Pons (tissue), 1 donor: Measurements from ENCODE around the gene JAKMIP1.

Source experiments
- DNase-seq: peaks from one replicate; pipeline ENCODE4 v3.0.0-alpha.2; 2016; ENCODE audit warnings: low spot score

JAKMIP1 gene

DNA sequence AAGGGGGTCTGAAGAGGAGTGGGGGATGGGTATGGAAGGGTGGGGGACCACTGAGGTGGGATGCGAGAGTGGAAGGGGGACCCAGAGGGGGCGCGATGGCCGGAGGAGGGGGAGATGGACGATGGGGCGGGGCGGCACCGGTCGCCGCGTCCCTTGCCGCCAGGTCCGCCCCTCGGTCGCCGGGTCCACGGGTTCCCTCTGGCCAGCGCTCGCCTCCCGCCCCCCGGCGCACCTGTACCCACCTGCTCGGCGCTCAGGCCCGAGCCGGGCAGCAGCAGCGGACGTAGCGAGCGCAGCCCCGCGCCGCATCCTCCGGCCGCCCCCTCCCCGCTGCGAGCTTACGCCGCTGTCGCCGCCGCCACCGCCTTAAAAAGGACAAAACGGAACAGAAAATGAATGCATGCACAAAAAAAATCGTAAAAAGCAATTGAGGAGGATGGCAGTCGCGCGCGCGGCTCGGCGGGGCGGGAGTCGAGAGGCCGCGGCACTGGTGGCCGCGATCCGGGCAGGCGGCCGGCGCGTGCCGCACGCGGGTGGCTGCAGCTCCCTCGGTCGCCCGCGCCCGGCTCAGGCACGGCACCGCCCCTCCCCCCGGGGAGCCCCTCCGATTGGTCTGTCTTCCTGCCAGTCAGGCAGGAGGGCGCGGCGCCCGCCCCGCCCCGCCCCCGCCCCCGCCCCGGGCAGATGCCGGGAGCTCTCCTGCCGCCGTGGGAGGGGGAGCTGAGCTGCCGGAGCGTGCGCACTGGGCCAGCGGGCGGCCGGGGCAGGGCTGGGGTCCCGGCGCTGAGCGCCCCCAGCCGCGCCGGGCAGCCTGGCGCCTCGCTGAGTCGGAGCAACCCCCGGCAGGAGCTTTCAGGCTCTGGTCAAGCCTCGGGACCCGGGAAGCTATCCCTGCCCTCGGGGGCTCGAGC lies at the start of gene JAKMIP1:
Gene JAKMIP1 (minus strand): TSS at position 539 of the 911 bp plus-strand sequence. CDS start 87,699 bp downstream, outside the sequence.
- DNase-seq, result peak; percentile 40

DNA sequence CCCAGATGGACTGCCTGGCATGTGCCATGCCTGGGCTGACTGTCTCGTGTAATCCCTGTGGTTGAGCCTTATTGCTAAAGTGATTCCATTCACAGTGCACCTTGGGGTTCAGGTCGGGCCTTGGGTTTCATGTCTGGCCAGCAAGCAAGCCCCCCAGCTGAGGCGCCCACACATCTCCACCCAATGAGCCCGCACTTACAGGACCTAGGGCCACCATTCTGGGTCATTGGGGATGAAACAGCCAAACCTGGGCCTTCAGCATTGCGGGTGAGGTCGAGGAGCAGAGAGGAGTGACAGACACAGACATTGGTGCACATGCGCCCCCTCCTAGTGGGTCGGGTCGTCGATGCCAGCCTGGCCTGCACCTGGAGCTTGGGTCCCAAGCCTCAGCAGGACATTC lies 48.0 kb upstream of the JAKMIP1 start:
- no peak for DNase-seq

DNA sequence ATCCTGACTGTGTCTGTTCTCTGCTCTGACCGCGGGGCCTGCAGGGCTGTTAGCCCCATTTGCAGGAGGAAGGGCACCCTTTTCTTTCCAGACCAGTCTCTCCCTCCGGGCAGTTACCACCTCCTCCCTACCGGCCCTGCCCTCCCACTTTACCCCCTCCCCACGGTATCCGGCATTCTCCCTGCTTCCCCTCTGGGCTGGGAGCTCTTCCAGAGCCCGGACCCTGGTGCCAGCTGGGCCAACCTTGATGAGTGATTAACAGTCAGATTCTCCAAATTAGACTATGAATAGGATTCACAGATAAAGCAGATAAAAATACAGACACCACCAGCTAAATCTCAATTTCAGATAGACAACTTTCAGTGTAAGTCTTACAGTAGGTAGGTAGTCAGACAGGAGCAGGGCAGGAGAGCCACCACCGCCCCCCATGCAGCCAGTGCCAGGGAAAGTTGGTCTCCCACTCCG lies 45.9 kb upstream of the JAKMIP1 start:
- no peak for DNase-seq

DNA sequence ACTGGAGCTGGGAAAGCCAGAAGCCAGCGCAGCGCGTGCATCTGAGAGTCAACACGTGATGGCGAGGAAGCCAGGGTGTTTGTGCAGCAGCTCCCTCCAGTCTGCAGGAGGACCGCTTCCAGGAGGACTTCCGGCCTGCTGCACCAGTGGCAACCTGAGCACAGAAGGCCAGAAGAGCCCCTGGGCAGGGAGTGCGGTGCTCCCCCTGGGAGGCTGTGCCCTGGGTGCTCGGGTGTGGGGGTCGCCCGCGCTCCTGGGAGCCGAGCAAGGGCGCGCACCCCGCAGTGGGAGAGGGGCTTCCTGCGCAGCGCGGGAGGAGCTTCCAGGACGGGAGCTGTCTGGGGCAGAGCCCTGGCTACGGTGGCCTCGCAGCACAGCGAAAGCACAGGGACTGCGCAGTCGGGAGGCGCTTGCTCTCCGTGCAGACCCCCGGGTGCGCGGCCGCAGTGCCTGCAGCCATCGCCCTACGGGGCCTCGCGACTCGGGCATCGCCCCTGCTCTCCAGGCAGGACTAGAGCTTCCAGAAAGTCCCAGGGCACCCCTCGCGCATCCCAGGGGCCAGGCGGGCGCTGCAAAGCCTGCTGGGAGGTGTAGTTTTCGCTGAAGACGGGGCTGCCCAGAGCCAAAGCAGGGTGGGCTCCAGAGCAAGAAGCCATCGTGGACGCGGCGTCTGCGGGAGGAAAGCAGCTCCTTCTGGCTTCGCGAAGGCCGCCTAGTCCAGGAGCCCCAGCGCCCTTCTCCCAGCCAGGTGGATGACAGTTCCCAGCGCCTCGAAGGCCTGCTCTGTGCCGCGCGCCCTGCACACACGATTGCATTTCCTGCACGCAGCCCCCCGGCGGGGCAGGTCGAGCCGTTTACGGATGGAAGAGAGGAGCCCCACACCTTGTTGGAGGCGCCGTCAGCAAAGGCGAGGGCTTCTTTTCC lies 45.2 kb upstream of the JAKMIP1 start:
- no peak for DNase-seq

DNA sequence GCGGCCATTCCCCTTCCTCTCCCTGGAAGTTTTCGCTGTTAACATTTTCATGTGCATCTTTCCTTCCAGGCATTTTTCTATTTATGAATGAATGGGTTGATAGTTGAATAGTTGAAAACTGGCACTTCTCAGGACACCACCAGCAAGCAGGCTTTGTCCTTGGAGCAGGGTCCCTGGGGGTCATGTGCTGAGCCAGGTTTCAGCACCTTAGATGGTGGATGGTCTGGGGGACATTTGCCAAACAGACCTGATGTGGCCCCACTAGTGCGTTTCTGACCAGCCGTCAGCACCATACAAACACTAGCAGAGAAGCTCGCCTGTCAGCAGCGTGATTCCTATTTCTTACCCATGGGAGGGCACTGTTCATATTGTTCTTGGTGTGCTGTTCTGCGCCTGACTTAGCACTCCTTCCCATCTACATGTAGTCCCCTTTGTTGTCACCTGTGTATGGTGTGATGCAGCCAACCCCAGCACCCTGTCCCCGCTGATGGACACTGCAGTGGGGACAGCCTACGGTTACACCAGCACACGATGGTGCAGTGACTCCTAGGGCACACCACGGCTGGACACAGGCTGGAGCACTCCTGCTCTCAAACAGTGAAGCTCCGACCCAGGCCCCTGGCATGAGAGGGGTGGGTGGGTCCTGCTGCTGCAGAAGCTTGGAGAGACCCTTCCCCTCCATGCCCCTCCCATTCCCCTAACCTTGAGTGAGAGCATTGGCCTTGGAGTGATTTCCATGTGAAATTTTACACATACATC lies 42.1 kb upstream of the JAKMIP1 start:
- no peak for DNase-seq

DNA sequence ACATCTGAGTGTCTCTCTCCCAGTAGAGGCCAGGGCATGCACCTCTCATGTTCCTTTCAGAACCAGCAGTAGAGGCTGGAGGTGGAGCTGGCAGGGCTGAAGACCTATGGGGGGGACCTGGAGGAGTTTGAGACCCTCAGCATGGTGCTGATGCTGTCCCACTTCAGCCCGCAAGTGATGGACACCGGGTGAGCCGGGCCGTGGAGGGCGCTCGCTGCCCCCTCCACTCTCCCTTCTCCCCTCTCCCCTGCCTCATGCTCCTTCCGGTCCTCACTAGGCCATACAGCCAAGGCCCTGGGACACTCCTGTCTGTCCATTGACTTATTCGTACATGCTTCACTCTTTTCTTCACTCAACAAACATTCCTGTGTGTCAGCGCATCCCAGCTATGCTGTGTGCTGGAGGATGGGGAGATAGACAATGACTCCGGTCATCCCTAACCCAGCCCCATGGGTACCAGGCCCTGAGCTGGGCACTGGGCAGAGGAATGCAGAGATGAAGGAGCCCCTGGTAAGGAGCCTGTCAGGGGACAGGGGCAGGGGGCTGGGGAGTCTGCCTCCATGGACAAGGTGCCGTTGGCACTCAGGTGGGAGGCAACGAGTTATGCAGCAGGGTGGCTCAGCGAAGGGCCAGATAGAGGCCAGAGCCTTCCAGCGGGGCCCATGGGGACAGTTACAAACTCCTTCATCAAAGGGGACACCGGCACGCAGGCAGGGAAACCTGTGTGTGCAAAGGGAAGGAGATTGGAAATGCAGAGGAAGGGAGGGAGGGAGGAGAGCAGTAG lies 40.9 kb upstream of the JAKMIP1 start:
- DNase-seq, result no peak

DNA sequence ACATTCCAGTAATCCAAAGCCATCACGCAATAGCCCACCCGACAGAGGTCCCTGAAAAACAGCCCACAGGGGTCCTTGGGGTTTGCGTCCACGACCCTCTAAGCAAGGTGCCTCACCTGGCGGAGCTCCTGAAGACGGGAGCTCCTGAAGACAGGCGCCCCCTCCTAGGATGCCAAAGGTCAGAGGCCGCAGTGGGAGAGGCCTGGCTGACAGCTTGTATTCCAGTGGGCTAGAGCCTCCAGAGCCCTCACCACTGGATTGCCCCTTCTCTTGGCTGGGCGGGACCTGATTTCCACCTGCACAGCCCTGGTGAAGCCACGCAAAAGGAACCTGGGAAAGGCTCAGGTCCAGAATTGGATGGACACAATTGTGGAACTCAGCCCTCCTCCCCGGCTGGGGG lies 39.6 kb upstream of the JAKMIP1 start:
- DNase-seq, result no peak

DNA sequence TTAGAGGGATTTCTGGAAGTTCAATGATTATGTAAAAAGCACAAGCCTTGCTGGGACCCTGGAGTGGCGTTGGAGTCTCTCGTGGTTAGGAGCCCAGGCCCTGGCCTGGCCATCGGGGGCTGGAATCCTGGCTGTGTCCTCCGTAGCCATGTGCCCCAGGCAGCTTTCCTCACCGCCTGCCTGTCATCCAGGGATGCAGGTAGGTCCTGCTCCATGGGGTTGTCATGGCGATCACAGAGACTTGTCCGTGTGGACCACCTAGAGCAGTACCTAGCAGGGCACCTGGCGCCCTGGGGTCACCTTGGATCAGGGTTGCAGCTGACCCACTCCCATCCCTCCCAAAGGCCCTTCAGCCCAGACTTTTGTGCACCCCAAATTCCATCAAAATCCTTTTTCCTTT lies 39.1 kb upstream of the JAKMIP1 start:
- no peak for DNase-seq

DNA sequence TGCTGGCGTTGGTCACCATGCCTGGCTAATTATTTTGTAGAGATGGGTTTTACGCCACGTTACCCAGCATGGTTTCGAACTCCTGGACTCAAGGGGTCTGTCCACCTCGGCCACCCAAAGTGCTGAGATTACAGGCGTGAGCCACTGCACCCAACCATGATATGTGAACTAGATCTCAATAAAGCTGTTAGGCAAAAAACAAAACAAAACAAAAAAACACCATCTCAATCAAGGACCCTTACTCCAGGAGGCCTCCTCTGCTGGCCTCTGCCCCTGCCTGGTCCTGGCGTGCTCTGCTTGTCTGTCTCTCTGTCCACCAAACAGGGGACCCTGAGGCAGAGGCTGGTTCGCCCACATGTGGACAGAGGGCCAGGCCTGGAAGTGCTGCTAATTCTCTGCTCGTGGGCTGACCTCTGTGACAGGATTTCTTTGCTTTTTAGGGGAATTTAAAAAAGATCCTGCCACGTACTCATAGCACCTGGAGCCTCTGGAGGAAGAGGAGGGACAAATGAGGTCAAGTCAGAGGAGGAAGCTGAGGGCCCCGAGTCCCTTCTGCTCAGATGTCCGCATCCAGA lies 36.6 kb upstream of the JAKMIP1 start:
- no peak for DNase-seq

DNA sequence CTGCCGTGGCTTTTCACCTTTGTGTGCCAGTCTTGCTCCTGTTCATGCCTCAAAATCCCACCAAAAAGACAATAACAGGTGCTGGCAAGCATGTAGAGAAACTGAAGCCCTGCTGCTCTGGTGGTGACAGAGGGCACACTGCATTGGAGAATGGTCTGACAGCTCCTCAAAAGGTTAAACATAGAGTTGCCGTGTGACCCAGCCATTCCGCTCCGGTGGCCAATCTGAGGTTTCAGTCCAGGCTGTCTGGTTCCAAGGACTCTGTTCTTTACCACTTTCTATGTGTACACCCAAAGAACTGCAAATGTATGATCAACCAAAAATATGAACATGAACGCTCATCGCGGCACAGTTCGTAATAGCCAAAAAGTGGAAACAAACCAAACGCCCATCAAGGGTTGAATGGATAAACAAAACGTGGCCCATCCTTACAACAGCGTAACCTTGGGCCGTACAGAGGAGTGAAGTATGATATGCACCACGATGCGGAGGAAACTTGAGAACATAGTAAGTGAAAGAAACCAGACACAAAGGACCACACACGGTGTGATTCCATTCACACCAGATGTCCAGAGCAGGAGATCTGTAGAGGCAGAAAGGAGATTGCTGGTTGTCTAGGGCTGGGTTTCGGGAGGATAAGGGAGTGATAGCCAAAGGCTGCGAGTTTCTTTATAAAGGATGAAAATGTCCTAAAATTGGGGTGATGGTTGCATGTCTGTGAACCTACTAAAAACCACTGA lies 35.7 kb upstream of the JAKMIP1 start:
- DNase-seq, result no peak

DNA sequence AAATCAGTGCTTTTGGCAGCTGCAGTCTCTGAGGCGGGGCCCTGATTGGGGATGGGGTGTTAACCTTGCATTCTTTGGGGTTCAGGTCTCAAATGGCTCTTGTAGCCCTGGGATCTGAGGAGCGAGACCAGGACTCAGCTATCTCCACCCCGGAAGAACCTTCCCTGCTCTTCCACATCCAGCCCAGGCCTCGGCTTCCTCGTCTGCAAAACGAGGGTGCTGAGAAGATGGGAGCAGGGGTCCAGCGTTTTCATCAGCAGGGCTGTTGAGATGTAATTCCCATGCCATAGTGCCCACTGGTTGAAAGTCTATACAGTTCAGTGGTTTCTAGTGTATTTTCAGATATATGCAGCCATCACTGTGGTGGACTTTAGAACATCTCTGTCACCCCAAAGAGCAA lies 34.7 kb upstream of the JAKMIP1 start:
- DNase-seq, result no peak

DNA sequence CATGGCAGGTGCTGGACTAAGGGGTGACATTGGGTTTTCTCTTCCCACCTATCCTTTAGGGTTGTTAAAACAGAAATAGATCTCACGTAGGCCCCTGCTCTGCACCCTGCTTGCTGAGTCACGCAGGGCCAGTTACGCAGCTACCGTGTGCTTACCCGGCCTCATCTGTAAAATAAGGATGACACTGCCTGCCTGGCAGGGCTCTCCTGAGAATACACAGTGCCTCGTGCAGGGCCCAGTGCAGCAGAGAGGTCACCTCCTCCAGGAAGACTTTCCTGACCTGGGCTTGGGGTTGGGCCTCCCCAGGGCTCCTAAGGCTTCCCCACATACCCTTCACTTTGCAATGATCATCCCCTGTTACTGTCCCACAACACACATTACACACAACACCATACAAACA lies 33.6 kb upstream of the JAKMIP1 start:
- DNase-seq, result no peak

DNA sequence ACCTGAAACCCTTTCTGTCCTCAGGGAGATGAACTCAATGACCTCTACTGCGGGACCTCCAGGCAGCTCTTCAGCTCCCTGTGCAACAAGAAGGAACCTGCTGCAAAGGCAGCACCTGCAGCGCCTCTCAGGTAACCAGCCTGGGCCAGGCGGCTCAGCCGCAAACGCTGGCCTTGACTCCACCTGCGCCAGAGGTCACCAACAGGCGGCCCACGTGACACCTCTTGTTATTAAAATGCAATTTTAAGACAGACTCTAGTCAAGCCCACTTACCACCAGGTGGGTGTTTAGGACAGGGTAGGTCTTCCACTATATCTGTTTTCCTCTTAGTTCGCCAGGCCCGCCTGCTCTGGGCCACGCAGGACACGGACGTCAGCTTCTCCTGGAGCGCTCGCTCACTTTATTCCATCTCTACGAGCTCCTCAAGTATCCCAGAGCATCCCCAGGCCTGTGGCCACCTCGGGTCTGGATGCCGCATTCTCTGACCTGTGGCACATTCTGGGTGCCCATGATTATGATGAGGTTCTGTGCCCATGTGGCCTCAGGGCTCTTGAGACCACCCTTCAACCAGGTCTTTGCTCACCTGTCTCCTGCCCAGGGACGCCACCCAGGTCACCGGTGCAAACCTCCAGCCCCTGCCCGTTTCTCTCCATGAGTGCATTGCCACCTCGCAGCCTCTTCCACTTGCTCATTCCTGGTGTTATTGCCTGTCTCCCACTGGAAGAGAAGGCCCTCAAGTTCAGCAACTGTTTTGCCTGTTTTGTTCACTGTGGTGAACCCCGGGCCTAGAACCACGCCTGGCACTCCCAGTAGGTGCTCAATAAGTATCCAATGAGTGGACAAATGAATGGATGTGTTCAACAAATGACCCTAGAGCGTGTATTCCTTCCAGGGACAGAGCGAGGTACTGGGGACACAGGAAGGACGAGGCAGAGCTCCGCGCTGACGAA lies 32.8 kb upstream of the JAKMIP1 start:
- no peak for DNase-seq

DNA sequence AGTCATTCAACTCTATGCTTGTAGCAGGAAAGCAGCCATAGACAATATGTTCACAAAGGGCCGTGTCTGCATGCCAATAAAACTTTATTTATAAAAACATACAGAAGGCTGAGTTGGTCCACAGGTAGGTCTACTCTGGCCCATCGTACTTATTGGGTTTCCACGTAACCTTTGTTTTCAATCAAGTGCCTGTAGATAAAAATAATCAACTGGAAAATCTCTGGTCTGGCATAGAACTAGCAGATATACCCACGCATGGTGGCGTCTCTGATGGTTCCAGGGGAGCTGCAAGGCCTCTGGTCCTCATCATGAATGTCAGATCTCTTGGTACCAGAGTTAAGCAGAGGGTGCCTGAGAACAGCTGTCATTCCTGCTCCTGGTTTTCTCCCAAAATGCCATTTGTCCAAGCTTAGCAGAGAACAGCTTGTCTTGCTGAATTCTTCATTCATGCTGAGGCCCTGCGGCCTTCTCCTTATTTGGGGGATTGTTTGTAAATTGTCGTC lies 31.4 kb upstream of the JAKMIP1 start:
- no peak for DNase-seq

DNA sequence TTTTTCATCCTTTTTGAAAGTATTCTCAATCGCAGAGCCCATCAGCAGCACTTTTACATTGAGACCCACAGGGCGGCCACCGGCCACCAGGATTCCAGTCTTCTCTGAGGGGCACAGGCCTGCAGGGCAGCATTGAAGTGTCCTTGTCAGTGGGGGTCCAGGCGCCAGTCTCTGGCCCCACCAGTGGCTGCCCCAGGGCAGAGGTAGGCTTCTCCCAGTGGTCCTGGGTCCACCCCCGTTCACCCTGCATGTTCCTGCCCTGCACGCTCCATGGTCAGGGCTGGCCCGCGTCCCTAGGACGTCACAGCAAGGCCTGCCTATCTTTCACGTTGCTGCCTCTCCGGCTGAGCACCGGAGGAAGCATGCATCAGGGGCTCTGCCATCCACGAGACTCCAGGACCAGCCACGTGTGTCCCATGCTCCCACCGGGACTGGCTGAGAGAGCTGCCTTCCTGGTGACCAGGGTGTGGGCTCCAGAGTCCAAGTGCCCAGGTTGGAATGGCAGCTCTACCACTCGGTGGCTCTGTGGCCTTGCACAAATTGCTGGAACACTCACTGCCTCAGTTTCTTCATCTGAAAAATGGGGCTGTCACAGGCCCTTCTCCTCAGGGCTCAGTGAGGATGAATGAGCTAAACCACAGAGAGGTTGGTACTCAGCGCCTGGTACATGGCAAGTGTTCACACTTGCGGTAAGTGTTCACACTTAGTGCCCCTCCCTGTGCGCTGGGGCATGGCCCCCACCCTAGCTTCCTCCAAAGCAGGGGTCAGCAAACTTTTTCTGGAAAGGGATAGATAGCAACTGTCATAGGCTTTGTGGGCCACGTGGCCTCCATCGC lies 30.7 kb upstream of the JAKMIP1 start:
- no peak for DNase-seq

DNA sequence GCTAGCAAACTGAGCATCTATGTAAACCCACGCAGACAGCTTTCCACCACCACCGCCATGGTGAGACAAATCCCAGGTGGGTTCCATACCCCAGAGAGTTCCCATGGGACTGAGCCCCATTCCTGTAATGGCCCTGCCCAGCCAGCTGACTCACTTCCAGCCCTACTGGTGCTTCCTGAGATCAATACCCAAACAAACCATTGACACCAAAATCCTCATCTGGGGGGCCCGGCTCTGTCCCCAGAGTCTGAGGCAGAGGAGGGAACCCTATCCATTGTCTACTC lies 30.1 kb upstream of the JAKMIP1 start:
- DNase-seq, result no peak

DNA sequence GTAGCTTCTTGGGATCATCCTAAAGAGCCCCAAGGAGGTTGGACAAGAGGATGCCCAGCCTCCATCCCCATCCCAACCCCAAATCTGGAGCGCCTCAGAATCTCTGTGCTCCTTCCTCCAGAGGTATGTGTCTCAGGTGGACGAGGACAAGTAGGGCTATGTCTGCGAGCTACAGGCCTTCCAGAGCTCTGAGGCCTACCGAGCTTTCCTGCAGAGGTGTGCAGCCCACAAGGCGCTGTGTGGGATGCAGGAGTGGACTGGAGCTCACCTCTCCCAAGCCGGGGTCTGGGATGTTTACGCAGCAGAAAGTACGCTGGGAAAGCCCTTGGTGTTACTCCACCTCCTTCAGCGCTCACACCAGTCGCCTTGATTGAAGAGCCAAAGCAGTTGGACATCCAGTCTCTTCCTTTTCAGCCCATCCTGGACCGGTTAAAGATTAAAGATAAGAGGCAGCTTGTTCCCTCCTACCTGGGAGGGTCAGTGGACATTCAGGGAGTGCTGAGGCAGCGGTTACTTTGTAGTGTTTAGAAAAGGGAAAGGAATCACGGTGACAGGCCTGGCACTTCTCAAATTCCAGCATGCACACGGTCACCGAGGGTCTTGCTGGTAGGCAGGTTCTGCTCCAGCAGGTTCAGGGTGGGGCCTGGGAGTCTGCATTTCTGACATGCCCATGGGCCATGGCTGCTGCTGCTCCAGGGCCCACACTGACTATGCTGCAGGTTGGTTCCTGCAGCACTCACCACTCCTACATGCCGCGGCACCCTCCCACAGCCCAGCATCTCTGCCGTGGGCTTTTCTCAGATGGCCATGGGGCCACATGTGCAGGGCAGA lies 29.5 kb upstream of the JAKMIP1 start:
- DNase-seq, result no peak
